Measurements from ENCODE around the gene IFRD1. TPM values are rescaled to one million over a fixed set of nuclear protein-coding genes. Genes with fewer than 3 reads are reported as not detected.

The IFRD1 gene
- total RNA-seq, 1 donor from 2014 or later: 67.0 TPM

DNA sequence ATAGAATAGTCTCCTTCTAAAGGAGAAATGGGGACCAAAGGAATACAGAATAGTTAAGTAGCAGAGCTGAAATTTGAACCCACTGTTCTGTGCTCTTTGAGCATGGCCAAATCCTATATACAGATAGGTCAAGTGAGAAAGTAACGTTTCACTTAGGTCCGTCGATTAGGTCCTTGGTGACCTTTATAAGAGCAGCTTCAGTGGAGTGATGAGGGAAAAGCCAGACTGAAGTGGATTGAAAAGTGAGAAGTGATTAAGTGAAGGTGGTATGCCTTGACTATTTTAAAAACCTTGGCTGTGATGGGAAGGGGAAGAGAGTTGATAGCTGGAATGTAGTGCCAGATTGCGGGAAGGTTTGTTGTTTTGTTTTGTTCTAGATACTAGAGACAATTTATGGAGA is 19.9 kb downstream of the IFRD1 start:
- Mint-ChIP-seq H3K36me3 (ENCODE audit: low read depth) (peaks cover 79% of the 10 kb centered on the region), H3K27me3 (no peaks in the 10 kb centered on the region), H3K4me3 (no peak overlapping the region), H3K9me3 (peaks cover 2% of the 10 kb centered on the region), H3K27ac (no peak overlapping the region), H3K4me1 (no peaks in the 10 kb centered on the region)
- no peak for ATAC-seq (ENCODE audit: low read depth)
- POLR2A ChIA-PET: no interaction called here
- intact Hi-C loops (cut with micrococcal nuclease): no loop called here
- TF ChIP-seq, protein P1, sequence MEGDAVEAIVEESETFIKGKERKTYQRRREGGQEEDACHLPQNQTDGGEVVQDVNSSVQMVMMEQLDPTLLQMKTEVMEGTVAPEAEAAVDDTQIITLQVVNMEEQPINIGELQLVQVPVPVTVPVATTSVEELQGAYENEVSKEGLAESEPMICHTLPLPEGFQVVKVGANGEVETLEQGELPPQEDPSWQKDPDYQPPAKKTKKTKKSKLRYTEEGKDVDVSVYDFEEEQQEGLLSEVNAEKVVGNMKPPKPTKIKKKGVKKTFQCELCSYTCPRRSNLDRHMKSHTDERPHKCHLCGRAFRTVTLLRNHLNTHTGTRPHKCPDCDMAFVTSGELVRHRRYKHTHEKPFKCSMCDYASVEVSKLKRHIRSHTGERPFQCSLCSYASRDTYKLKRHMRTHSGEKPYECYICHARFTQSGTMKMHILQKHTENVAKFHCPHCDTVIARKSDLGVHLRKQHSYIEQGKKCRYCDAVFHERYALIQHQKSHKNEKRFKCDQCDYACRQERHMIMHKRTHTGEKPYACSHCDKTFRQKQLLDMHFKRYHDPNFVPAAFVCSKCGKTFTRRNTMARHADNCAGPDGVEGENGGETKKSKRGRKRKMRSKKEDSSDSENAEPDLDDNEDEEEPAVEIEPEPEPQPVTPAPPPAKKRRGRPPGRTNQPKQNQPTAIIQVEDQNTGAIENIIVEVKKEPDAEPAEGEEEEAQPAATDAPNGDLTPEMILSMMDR (IDR thresholded peaks at IDR 0.05): no peak
- DNase-seq: no peak
- CTCF ChIA-PET: no interaction called here

DNA sequence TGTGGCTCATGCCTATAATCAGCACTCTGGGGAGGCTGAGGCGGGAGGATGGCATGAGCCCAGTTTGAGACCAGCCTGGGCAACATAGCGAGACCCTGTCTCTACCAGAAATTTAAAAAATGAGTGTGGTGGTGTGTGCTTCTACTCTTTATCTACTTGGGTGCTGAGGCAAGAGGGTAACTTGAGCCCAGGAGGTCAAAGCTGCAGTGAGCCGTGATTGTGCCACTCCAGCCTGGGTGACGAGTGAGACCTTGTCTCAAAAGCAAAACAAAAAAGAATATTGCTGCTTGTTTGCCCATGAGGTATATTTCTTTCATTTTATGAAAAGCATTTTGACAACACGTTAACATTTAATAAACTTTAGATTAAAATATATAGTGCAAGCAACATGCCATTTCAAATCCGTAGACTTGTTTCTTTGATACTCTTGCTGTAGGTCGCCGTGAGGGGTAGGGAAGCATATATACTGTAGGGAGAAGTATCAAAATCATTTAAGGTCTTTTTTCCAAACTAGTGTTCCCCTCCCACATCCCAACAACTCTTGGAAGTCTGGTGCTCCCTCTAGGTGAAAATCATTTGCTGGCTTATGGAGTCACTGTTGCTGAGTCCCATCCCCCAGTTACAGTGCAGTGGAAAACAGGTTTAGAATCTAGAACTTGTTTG is 26.3 kb downstream of the IFRD1 start:
- peaks cover 2% of the 10 kb centered on the region for H3K9me3 Mint-ChIP-seq
- no peak overlapping the region for H3K27ac Mint-ChIP-seq

DNA sequence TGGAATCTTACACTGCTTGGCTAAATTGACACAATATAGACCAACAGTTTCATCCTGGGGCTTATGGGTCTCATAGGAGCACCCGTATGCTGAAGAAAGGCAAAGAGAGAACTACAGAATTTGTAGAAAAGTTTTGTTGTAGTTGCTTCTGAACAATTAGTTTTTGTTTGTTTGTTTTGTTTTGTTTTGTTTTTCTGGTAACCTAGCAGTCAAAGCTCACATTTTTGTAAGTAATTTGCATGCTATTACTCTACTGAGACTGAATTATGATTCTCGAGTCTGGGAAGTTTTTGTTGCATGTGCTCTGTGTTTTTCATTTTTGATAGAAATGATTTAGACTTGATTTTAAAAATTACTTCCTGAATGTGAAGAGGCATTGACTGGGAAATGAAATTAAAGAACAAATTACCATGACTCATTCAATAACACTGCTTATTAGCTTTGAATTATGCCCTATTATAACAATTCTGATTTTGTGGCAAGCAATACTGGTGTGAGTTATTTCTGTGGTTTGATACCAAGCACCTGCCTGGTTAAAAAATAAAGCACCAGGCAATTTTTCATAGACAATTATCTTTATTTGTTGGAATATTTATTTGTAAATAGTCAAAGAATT is 31.0 kb downstream of the IFRD1 start:
- no peak overlapping the region for H3K4me3 Mint-ChIP-seq
- H3K9me3 Mint-ChIP-seq: no peaks in the 10 kb centered on the region
- intact Hi-C loops (cut with micrococcal nuclease): no loop called here
- no peak overlapping the region for H3K27ac Mint-ChIP-seq
- ChIA-PET POLR2A (no interaction called here), CTCF (no interaction called here)
- H3K27me3 Mint-ChIP-seq: no peaks in the 10 kb centered on the region
- TF ChIP-seq, protein P1 (IDR thresholded peaks at IDR 0.05): no peak
- ATAC-seq (ENCODE audit: low read depth) (no peak), DNase-seq (no peak)
- H3K4me1 Mint-ChIP-seq: no peaks in the 10 kb centered on the region
- H3K36me3 Mint-ChIP-seq (ENCODE audit: low read depth): peaks cover 22% of the 10 kb centered on the region

More for the DNA sequence above, 26.3 kb downstream of the IFRD1 start:
- Mint-ChIP-seq H3K4me3 (no peak overlapping the region), H3K27me3 (no peaks in the 10 kb centered on the region), H3K4me1 (no peaks in the 10 kb centered on the region), H3K36me3 (ENCODE audit: low read depth) (peaks cover 58% of the 10 kb centered on the region)
- CTCF ChIA-PET: no interaction called here
- intact Hi-C loops (cut with micrococcal nuclease): no loop called here
- DNase-seq: no peak
- POLR2A ChIA-PET: no interaction called here
- TF ChIP-seq, protein P1 (IDR thresholded peaks at IDR 0.05): no peak
- ATAC-seq (ENCODE audit: low read depth): no peak

DNA sequence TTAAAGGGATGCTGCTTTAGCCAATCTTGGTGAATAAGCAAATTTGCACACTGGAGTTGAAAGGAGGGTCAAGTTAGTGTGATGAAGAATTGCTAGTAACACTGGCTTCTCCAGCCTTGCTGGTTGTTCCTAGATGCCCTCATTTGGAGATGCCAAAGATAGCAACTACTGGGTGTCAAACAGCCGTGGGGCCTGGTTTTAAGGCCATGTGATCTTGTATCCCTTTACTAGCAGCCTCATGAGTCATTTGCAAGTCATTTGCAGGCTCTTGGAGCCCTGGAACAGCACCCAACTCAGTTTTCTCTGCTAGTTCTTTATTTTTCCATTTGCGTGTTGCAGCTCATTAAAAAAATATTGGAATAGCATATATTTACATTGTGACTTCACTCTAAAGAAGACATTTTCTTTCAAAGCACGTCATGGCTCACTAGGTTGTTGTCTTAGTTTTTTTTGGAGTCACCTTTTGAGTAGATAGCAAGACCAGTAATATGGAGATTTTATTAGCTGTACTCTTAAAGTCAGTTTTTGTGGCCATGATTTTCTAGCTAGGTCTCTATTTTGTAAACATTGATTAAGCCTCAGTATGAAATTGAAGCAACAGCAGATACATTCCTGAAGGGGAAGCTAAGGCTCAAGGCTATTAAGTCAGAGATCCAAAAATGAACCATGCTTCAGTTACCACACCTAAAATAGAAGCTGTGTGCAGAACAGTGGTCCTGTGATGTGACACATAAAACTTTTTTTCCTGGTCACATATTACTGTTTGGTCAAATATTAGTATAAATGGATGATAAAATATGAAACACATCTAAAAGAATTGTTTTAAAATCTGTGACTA is 31.8 kb downstream of the IFRD1 start:
- Mint-ChIP-seq H3K36me3 (ENCODE audit: low read depth) (peaks cover 16% of the 10 kb centered on the region), H3K27ac (no peak overlapping the region), H3K27me3 (no peaks in the 10 kb centered on the region), H3K4me3 (no peak overlapping the region), H3K4me1 (no peaks in the 10 kb centered on the region), H3K9me3 (no peaks in the 10 kb centered on the region)
- intact Hi-C loops (cut with micrococcal nuclease): no loop called here
- ATAC-seq (ENCODE audit: low read depth): no peak
- TF ChIP-seq, protein P1 (IDR thresholded peaks at IDR 0.05): no peak
- ChIA-PET CTCF (no interaction called here), POLR2A (no interaction called here)
- DNase-seq: no peak

DNA sequence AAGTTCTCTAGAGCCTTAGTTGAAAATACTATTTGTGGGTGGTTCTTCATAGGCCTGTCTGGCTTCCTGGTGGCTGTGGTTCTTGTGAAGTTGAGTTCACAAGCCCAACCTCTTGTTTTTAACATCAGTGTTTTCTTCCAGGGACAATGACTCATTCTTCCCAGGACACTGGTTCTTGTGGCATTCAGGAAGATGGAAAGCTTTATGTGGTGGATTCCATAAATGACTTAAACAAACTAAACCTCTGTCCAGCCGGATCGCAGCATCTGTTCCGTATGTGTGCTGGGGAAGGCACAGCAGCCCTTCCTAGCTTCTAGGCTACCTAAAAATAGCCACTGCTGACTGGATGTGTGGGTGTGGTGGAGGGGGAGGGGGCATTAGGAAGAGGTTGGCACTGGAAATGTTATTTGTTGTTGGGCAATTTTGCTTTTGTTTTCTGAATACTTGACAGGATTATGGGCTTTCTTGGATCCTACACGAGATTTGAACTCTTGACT is 34.5 kb downstream of the IFRD1 start:
- no peak for DNase-seq
- no peak overlapping the region for H3K27ac Mint-ChIP-seq
- ChIA-PET CTCF (no interaction called here), POLR2A (no interaction called here)
- H3K4me1 Mint-ChIP-seq: no peaks in the 10 kb centered on the region
- H3K27me3 Mint-ChIP-seq: no peaks in the 10 kb centered on the region
- no peak for ATAC-seq (ENCODE audit: low read depth)
- peaks cover 2% of the 10 kb centered on the region for H3K36me3 Mint-ChIP-seq (ENCODE audit: low read depth)
- TF ChIP-seq, protein P1 (IDR thresholded peaks at IDR 0.05): no peak
- intact Hi-C loops (cut with micrococcal nuclease): no loop called here
- H3K9me3 Mint-ChIP-seq: no peaks in the 10 kb centered on the region
- no peak overlapping the region for H3K4me3 Mint-ChIP-seq
